Caco-2 (cell line): ENCODE data around the gene B4GALT7. TPM values are rescaled to one million over a fixed set of nuclear protein-coding genes. Genes with fewer than 3 reads are reported as not detected.

Experiments used
- BruUV-seq: library from RNA; stranded (reverse); fragments of 400-500 nt; replicated peaks from 2 replicates; lab custom pipeline; 2021; lab: Mats Ljungman, UMichigan
- CTCF ChIA-PET: fragments of 300-600 bp; sonication (Branson Sonifier 250); formaldehyde crosslinking; loops from one replicate; lab custom pipeline; 2022; ENCODE audit warnings: antibody characterized with exemption; lab: Charles Lee
- POLR2A ChIA-PET: fragments of 300-600 bp; sonication (Branson Sonifier 250); formaldehyde crosslinking; loops from one replicate; lab custom pipeline; 2022; ENCODE audit warnings: antibody characterized with exemption; lab: Charles Lee
- DNase-seq, 2 experiments: peaks; one replicate each; pipeline versions ENCODE4 v3.0.0 to v3.0.0-alpha.2; 2020 to 2022
- H3K27me3 ChIP-seq: replicated peaks from 2 replicates; pipeline ENCODE4 v1.6.0; 2011; ENCODE audit warnings: low read length; ENCODE audit not compliant: control insufficient read depth, insufficient read depth
- H3K36me3 ChIP-seq: 2 replicates; pipeline ENCODE4 v1.5.1; 2011; ENCODE audit warnings: low read length; ENCODE audit not compliant: control insufficient read depth, insufficient read depth
- H3K4me1 ChIP-seq: fragments of 250-450 bp; sonication (Bioruptor Pico); 2 replicates; pipeline ENCODE4 v1.5.1; 2020; ENCODE audit warnings: mild to moderate bottlenecking
- H3K4me3 ChIP-seq: 2 replicates; pipeline ENCODE4 v1.5.1; 2011; ENCODE audit warnings: low read depth, mild to moderate bottlenecking, control low read depth, low read length
- H3K9me3 ChIP-seq: fragments of 250-450 bp; sonication (Bioruptor Pico); 2 replicates; pipeline ENCODE4 v1.5.1; 2020; ENCODE audit warnings: mild to moderate bottlenecking, moderate library complexity
- H3K27ac Mint-ChIP-seq: one replicate; pipeline ENCODE4 v1.8.0; 2022; ENCODE audit warnings: mixed read lengths; ENCODE audit not compliant: unreplicated experiment
- H3K27me3 Mint-ChIP-seq: one replicate; pipeline ENCODE4 v1.8.0; 2022; ENCODE audit warnings: mixed read lengths; ENCODE audit not compliant: insufficient read depth, unreplicated experiment
- H3K36me3 Mint-ChIP-seq: one replicate; pipeline ENCODE4 v1.8.0; 2022; ENCODE audit warnings: mild to moderate bottlenecking, mixed read lengths; ENCODE audit not compliant: insufficient read depth, unreplicated experiment
- H3K4me1 Mint-ChIP-seq: one replicate; pipeline ENCODE4 v1.8.0; 2022; ENCODE audit warnings: low read depth, mixed read lengths; ENCODE audit not compliant: unreplicated experiment
- H3K4me3 Mint-ChIP-seq: one replicate; pipeline ENCODE4 v1.8.0; 2022; ENCODE audit warnings: mild to moderate bottlenecking, moderate library complexity, mixed read lengths; ENCODE audit not compliant: unreplicated experiment
- H3K9me3 Mint-ChIP-seq: one replicate; pipeline ENCODE4 v1.8.0; 2022; ENCODE audit warnings: mixed read lengths; ENCODE audit not compliant: unreplicated experiment
- CTCF ChIP-seq, 2 experiments: fragments of 200-600 bp in 1 of 2; IDR thresholded peaks; 1 replicate in 1 of 2; 2 replicates in 1 of 2; pipeline versions ENCODE4 v1.5.1 to v1.8.0; 2011 to 2022; ENCODE audit warnings: antibody characterized with exemption in 1 of 2, control low read depth in 1 of 2, inconsistent platforms in 1 of 2, low read depth in 1 of 2, low read length in 1 of 2, mild to moderate bottlenecking in 1 of 2, moderate library complexity in 1 of 2; ENCODE audit not compliant: insufficient read depth in 1 of 2, severe bottlenecking in 1 of 2, unreplicated experiment in 1 of 2
- intact Hi-C: fragments of 100-400 bp; cut with micrococcal nuclease; formaldehyde crosslinking; loops from one replicate; pipeline ENCODE4 v1.10.0; 2022; ENCODE audit not compliant: unreplicated experiment
- total RNA-seq: library from RNA; stranded (reverse); gene quantifications from 2 replicates; pipeline ENCODE4 v1.2.3, GENCODE V29; 2022

B4GALT7 gene
- total RNA-seq, 1 experiment from 2014 or later = 30.0 TPM

GRCh38 chr5:177565046-177565445 lies 34.9 kb upstream of the B4GALT7 start:
- H3K4me1 Mint-ChIP-seq = no peaks in the 10 kb centered on the region
- TF ChIP-seq CTCF (IDR thresholded peaks at IDR 0.05; ENCODE audit: insufficient read depth in 1 of 2, low read depth in 1 of 2, low read length in 1 of 2, severe bottlenecking in 1 of 2, unreplicated experiment in 1 of 2) = no peak
- H3K36me3 Mint-ChIP-seq = peaks cover 5% of the 10 kb centered on the region
- POLR2A ChIA-PET = no interaction called here
- DNase-seq = no peak
- H3K27me3 Mint-ChIP-seq = no peaks in the 10 kb centered on the region
- H3K9me3 ChIP-seq = no peaks in the 10 kb centered on the region; the same call in 1 of the 2 replicates
- no peaks in the 10 kb centered on the region for H3K27me3 ChIP-seq
- no peak overlapping the region for H3K4me3 Mint-ChIP-seq
- CTCF ChIA-PET = interaction anchor here (0.6 kb wide), 1 partner anchor 13 kb away, joined by 4 read pairs; no protein-coding TSS in a partner anchor
- H3K36me3 ChIP-seq = no peaks in the 10 kb centered on the region
- no peak overlapping the region for H3K27ac Mint-ChIP-seq
- no peak overlapping the region for H3K4me3 ChIP-seq
- BruUV-seq = no TSS peak
- intact Hi-C loops = no loop called here
- no peaks in the 10 kb centered on the region for H3K9me3 Mint-ChIP-seq
- peaks cover 11% of the 10 kb centered on the region; the same call in 1 of the 2 replicates for H3K4me1 ChIP-seq

GRCh38 chr5:177568326-177568725 lies 31.6 kb upstream of the B4GALT7 start:
- Mint-ChIP-seq H3K4me1 (no peaks in the 10 kb centered on the region), H3K36me3 (peaks cover 6% of the 10 kb centered on the region), H3K27me3 (no peaks in the 10 kb centered on the region), H3K27ac (no peak overlapping the region), H3K4me3 (no peak overlapping the region), H3K9me3 (no peaks in the 10 kb centered on the region)
- TF ChIP-seq CTCF (IDR thresholded peaks at IDR 0.05; ENCODE audit: insufficient read depth in 1 of 2, low read depth in 1 of 2, low read length in 1 of 2, severe bottlenecking in 1 of 2, unreplicated experiment in 1 of 2) = no peak
- ChIA-PET CTCF (interaction anchor here (0.7 kb wide), 1 partner anchor 81 kb away, joined by 9 read pairs; no protein-coding TSS in a partner anchor), POLR2A (no interaction called here)
- DNase-seq = no peak
- Histone ChIP-seq H3K9me3 (no peaks in the 10 kb centered on the region), H3K36me3 (no peaks in the 10 kb centered on the region), H3K4me1 (peaks cover 11% of the 10 kb centered on the region; the same call in 1 of the 2 replicates), H3K27me3 (no peaks in the 10 kb centered on the region), H3K4me3 (no peak overlapping the region)
- intact Hi-C loops = no loop called here
- BruUV-seq = no TSS peak

DNA sequence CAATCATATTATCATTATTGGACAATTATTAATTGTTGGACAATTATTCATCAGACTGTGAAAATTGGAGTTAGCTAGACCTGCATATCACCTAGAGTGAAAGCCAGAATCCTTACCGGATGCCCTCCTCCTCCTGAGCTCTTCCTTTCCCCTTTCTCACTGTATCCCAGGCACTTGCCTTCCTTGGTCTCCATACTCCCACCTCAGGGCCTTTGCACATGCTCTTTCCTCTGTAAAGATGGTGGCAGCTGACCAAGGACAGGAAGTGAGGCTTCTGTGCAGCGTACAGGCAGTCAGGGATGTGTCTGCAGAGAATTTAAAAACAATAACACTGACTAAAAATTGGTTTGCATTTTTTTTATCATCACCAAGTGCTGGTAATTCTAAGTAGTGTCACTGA lies 30.0 kb upstream of the B4GALT7 start:
- peaks cover under 1% of the 10 kb centered on the region for H3K4me1 Mint-ChIP-seq
- peaks cover 7% of the 10 kb centered on the region for H3K36me3 Mint-ChIP-seq
- H3K9me3 ChIP-seq = no peaks in the 10 kb centered on the region
- BruUV-seq = no TSS peak
- POLR2A ChIA-PET = no interaction called here
- H3K36me3 ChIP-seq = no peaks in the 10 kb centered on the region
- no peak overlapping the region for H3K4me3 ChIP-seq
- CTCF ChIA-PET = interaction anchor here (1.0 kb wide), 1 partner anchor 35 kb away, joined by 3 read pairs; no protein-coding TSS in a partner anchor
- no peak for TF ChIP-seq CTCF (IDR thresholded peaks at IDR 0.05; ENCODE audit: insufficient read depth in 1 of 2, low read depth in 1 of 2, low read length in 1 of 2, severe bottlenecking in 1 of 2, unreplicated experiment in 1 of 2)
- intact Hi-C loops = no loop called here
- no peak overlapping the region for H3K4me3 Mint-ChIP-seq
- no peak for DNase-seq
- H3K27me3 ChIP-seq = no peaks in the 10 kb centered on the region
- H3K9me3 Mint-ChIP-seq = no peaks in the 10 kb centered on the region
- H3K4me1 ChIP-seq = peaks cover 11% of the 10 kb centered on the region; the same call in 1 of the 2 replicates
- no peak overlapping the region for H3K27ac Mint-ChIP-seq
- peaks cover 3% of the 10 kb centered on the region for H3K27me3 Mint-ChIP-seq
